Activated CD4-positive, alpha-beta memory T cell treated with anti-CD3 and anti-CD28 coated beads for 36 hours (primary cell): Measurements from ENCODE around the gene GJE1. TPM values are rescaled to one million over a fixed set of nuclear protein-coding genes. Genes with fewer than 3 reads are reported as not detected.
"Not testable (repeated sequence)": the region's sequence is repeated elsewhere in the genome, so short reads cannot be mapped to it uniquely, and the experiment has no call there.

Experiments
- CTCF ChIA-PET: fragments of 350-600 bp; sonication (Branson Sonifier 250); formaldehyde crosslinking; loops from one replicate; lab custom pipeline; 2021; ENCODE audit warnings: antibody characterized with exemption, inconsistent platforms; lab: Charles Lee
- POLR2A ChIA-PET: fragments of 350-600 bp; sonication (Branson Sonifier 250); formaldehyde crosslinking; loops from one replicate; lab custom pipeline; 2021; ENCODE audit warnings: antibody characterized with exemption; lab: Charles Lee
- DNase-seq: peaks from one replicate; pipeline ENCODE4 v3.0.0-alpha.2; 2020
- H3K27ac Mint-ChIP-seq: one replicate; pipeline ENCODE4 v1.8.0; 2021; ENCODE audit warnings: mixed read lengths
- H3K27me3 Mint-ChIP-seq: one replicate; pipeline ENCODE4 v1.8.0; 2021; ENCODE audit warnings: mixed read lengths
- H3K36me3 Mint-ChIP-seq: one replicate; pipeline ENCODE4 v1.8.0; 2021; ENCODE audit warnings: mixed read lengths
- H3K4me1 Mint-ChIP-seq: one replicate; pipeline ENCODE4 v1.8.0; 2021; ENCODE audit warnings: low read depth, mixed read lengths
- H3K4me3 Mint-ChIP-seq: one replicate; pipeline ENCODE4 v1.8.0; 2021; ENCODE audit warnings: mild to moderate bottlenecking, mixed read lengths
- H3K9me3 Mint-ChIP-seq: one replicate; pipeline ENCODE4 v1.8.0; 2021; ENCODE audit warnings: mixed read lengths
- intact Hi-C: fragments of 100-400 bp; cut with micrococcal nuclease; formaldehyde crosslinking; loops from one replicate; pipeline ENCODE4 v1.15.1; 2023
- total RNA-seq, 2 experiments: library from RNA; stranded (reverse); gene quantifications; one replicate each; pipeline ENCODE4 v1.2.3, GENCODE V29; 2021

GJE1 gene
- total RNA-seq, 2 experiments from 2014 or later = not detected

DNA sequence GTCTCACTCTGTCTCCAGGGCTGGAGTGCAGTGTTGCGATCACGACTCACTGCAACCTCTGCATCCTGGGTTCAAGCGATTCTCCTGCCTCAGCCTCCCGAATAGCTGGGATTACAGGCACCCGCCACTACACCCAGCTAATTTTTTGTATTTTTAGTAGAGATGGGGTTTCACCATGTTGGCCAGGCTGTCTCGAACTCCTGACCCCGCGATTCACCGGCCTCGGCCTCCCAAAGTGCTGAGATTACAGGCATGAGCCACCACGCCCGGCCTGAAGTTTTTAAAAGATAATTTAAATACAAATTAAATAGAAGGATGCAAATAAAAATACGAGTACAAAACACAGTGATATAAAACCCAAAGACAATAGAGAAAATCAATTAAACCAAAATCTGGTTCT is 8.8 kb downstream of the GJE1 start:
- H3K27ac Mint-ChIP-seq, H3K36me3 Mint-ChIP-seq, intact Hi-C loops, H3K4me3 Mint-ChIP-seq, H3K27me3 Mint-ChIP-seq, DNase-seq, H3K4me1 Mint-ChIP-seq, H3K9me3 Mint-ChIP-seq, POLR2A ChIA-PET: not testable (repeated sequence)
- CTCF ChIA-PET = interaction anchor here (1.5 kb wide), 1 partner anchor 14 kb away, joined by 3 read pairs; no protein-coding TSS in a partner anchor

DNA sequence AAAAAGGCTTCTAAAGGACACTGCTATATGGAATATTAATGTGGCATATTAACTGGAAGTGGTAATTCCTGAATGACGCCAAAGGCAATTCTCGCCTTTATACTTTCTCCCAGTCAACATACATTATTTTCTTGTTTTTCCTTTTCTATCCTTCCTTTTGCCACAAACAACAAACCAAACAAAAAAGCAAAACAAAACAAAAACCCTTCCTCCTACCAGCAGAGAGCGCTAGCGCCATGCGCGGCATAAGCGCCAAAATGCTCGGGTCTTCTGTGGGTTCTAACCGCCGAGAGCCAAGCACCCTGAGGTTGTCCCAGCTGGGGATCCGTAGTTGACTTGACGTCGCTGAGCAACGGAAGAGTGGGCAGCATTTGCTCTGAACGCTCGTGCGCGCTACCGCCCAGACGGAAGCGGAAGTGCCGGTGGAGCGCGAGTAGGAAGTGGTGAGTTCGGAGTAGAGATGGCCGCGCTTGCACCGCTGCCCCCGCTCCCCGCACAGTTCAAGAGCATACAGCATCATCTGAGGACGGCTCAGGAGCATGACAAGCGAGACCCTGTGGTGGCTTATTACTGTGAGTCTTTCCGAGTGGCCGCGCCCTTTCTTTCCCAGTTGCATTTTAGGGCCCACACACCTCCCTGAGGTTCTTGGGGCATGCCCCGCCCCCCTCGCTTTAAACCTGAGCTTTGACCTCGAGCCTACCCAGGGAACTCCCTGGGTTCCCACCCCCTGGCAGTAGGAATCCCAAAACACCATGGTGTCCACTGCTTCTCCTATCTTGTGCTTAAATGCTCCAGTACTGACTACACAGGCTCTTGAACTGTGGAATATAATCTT is 14.3 kb downstream of the GJE1 start, which contains the start of the genes NMBR and VTA1:
Gene NMBR, minus strand, starts transcription at position 295 of the 835 bp plus-strand sequence. CDS start 58,464 bp downstream, outside the sequence.
Gene VTA1, plus strand, starts transcription at position 436 of the 835 bp plus-strand sequence. Its CDS starts 25 bp downstream, at position 461.
- peak within 1 kb of the TSS; percentile 70 for H3K27ac Mint-ChIP-seq
- H3K4me3 Mint-ChIP-seq = peak within 1 kb of the TSS; percentile 96
- peaks cover 5% of the 10 kb centered on the region for H3K36me3 Mint-ChIP-seq
- intact Hi-C loops = loop anchor here (1.0 to 5.0 kb wide), 9 partner anchors 60 to 1305 kb away; partner anchors contain the start of genes ADAT2, ADGRG6 and PEX3
- H3K9me3 Mint-ChIP-seq = no peaks in the 10 kb centered on the region
- peak; percentile 98 for DNase-seq
- peaks cover 51% of the 10 kb centered on the region for H3K4me1 Mint-ChIP-seq
- CTCF ChIA-PET = interaction anchor here (0.6 to 3.9 kb wide), 14 partner anchors 9 to 1694 kb away, joined by 3 to 36 read pairs (median 4); no protein-coding TSS in a partner anchor
- H3K27me3 Mint-ChIP-seq = no peaks in the 10 kb centered on the region
- POLR2A ChIA-PET = interaction anchor here (0.6 to 1.7 kb wide), 4 partner anchors 9 to 240 kb away, joined by 3 to 5 read pairs (median 3); no protein-coding TSS in a partner anchor

DNA sequence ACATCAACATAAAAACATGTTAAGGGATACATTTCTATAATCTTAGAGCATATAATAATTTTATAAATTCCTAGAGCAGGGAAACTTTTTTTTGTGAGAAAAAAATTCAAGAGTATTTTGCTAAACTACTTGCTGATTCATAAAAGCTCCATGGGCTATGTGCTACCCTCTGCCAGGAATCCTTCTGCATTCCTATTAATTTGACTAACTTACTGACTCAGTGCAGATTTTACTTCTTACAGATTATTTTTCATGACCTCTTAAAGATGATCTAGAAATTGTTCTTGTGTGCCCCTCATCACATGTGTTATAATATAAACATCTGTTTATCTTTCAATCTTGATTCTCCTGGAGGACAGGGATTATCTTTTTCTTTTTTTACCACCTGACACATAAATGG is 20.0 kb downstream of the GJE1 start:
- peaks cover 6% of the 10 kb centered on the region for H3K36me3 Mint-ChIP-seq
- peaks cover 74% of the 10 kb centered on the region for H3K4me1 Mint-ChIP-seq
- no peaks in the 10 kb centered on the region for H3K27me3 Mint-ChIP-seq
- intact Hi-C loops = no loop called here
- POLR2A ChIA-PET = no interaction called here
- DNase-seq = no peak
- CTCF ChIA-PET = no interaction called here
- H3K27ac Mint-ChIP-seq = no peak overlapping the region
- H3K4me3 Mint-ChIP-seq = no peak overlapping the region
- H3K9me3 Mint-ChIP-seq = no peaks in the 10 kb centered on the region

DNA sequence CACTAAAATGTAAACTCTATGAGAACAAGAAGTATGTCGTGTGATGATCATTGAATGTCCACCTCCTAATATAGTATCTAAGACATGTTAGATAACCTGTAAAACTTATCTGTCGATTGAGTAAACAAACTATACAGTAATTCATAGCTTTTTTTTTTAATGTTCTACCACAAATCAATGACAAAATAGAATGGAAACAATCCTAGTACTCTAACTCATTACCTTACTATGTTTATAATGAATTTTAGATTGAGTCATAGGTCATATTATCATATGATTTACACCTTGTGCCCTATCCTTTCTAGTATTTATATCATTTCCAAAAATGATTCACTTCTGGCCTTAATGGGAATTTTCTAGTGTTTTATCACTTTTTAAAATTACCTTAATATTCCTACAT is 20.5 kb downstream of the GJE1 start:
- no peak for DNase-seq
- no peaks in the 10 kb centered on the region for H3K27me3 Mint-ChIP-seq
- H3K4me1 Mint-ChIP-seq = peaks cover 71% of the 10 kb centered on the region
- no peak overlapping the region for H3K27ac Mint-ChIP-seq
- H3K9me3 Mint-ChIP-seq = no peaks in the 10 kb centered on the region
- ChIA-PET CTCF (no interaction called here), POLR2A (no interaction called here)
- H3K36me3 Mint-ChIP-seq = peaks cover 6% of the 10 kb centered on the region
- H3K4me3 Mint-ChIP-seq = no peak overlapping the region
- intact Hi-C loops = no loop called here

DNA sequence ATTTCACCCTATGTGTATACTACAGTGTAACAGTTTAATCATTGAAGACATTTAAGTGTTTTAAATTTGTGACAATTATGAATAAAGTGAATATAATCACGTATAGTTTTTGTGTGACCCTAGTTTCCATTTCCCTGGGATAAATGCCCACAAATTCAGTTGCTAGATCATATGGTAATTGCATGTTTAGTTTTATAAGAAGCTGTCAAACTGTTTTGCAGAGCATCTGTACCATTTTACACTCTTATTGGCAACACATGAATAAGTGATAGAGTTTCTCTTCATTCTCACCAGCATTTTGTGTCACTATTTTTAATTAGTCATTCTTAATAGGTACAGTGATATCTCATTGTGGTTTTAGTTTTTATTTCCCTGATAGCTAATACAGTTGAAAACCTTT is 21.6 kb downstream of the GJE1 start:
- no peak overlapping the region for H3K4me3 Mint-ChIP-seq
- ChIA-PET POLR2A (no interaction called here), CTCF (interaction anchor here (2.6 to 3.8 kb wide), 2 partner anchors 15 to 51 kb away, joined by 15 to 30 read pairs; no protein-coding TSS in a partner anchor)
- intact Hi-C loops = no loop called here
- H3K4me1 Mint-ChIP-seq = peaks cover 61% of the 10 kb centered on the region
- H3K27me3 Mint-ChIP-seq = no peaks in the 10 kb centered on the region
- no peaks in the 10 kb centered on the region for H3K9me3 Mint-ChIP-seq
- H3K27ac Mint-ChIP-seq = no peak overlapping the region
- peaks cover 6% of the 10 kb centered on the region for H3K36me3 Mint-ChIP-seq
- no peak for DNase-seq

DNA sequence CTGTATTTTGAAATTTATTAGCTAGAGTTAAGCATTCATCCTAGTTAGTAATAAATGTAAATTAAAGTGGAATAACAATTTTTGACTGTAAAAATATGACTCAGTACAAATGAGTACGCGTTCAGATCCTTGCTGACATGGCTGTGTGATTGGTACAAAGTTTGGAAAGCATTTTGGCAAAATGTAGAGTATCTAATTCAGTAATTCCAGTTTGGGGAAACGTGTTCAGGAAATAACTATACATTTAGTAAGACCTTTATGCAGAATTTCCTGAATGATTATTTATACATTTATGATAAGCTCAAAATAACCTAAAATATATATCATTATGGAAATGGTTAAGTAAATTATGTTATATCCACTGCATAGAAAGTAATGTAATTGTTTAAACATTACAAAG is 22.4 kb downstream of the GJE1 start:
- Mint-ChIP-seq H3K9me3 (no peaks in the 10 kb centered on the region), H3K4me1 (peaks cover 60% of the 10 kb centered on the region), H3K27ac (no peak overlapping the region), H3K36me3 (peaks cover 8% of the 10 kb centered on the region), H3K4me3 (no peak overlapping the region), H3K27me3 (no peaks in the 10 kb centered on the region)
- DNase-seq = no peak
- intact Hi-C loops = no loop called here
- ChIA-PET POLR2A (no interaction called here), CTCF (interaction anchor here (1.0 to 3.8 kb wide), 10 partner anchors 8 to 146 kb away, joined by 3 to 36 read pairs (median 10); partner anchors contain the start of genes ADGRG6, NMBR and VTA1)

DNA sequence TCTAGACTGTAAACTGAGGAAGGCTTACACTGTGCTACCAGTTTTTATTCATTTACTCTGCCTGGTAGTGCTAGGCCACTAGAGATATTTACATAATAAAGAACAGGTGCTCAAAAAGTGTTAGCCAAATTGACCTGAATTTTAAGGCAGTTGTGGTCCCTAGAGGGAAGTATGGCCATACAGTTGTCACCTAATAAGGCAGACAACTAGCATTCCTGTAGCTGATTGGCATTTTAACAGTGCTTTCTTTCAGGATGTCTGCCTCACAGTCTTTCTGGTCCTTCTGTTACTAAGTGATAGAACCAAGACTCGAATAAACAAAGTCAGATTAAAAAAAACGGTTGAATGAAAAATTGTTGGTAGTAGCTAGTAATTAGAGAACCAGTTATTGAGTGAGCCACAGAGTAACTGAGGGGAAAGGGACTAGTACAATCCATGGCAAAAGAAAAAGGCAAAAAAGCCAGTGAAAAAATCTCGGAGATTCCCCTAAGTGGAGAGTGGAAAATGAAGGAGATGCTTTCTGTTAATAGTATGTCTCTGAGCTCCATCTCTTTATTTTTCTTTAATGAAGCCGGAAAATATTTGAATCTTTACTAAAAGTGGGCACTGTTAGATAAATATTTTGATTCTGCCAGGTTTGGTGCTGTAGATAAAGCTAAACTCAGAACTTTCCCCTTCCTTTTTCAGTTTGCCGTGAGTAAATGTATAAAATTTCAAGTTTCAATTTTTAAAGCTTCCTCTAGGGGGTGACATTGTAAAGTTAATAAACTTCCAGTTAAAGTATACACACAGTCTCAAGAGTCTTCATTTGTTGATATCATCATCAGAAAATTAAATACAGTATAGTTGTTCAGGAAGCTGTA is 23.4 kb downstream of the GJE1 start:
- DNase-seq = no peak
- intact Hi-C loops = loop anchor here (1.0 kb wide), 1 partner anchor 51 kb away; no protein-coding TSS in a partner anchor
- peaks cover 4% of the 10 kb centered on the region for H3K36me3 Mint-ChIP-seq
- H3K4me1 Mint-ChIP-seq = peaks cover 54% of the 10 kb centered on the region
- CTCF ChIA-PET = interaction anchor here (0.7 to 3.8 kb wide), 26 partner anchors 9 to 391 kb away, joined by 3 to 36 read pairs (median 4); partner anchors contain the start of genes ADGRG6, NMBR and VTA1
- POLR2A ChIA-PET = interaction anchor here (1.4 kb wide), 1 partner anchor 9 kb away, joined by 5 read pairs; the partner anchor contains the start of genes NMBR and VTA1
- no peak overlapping the region for H3K4me3 Mint-ChIP-seq
- H3K27ac Mint-ChIP-seq = no peak overlapping the region
- no peaks in the 10 kb centered on the region for H3K27me3 Mint-ChIP-seq
- H3K9me3 Mint-ChIP-seq = no peaks in the 10 kb centered on the region

DNA sequence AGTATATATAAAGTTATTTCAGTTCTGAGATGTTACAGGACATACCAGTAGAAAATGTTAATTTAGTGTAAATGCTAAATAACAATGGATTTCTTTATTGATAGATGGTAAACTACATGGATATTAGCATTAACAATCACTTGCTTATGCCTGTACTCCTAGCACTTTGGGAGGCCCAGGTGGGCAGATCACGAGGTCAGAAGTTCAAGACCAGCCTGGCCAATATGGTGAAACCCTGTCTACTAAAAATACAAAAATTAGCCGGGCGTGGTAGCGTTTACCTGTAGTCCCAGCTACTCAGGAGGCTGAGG is 24.0 kb downstream of the GJE1 start:
- peaks cover 49% of the 10 kb centered on the region for H3K4me1 Mint-ChIP-seq
- not testable (repeated sequence) for DNase-seq, H3K27ac Mint-ChIP-seq, H3K9me3 Mint-ChIP-seq, H3K36me3 Mint-ChIP-seq, H3K4me3 Mint-ChIP-seq, H3K27me3 Mint-ChIP-seq
- ChIA-PET CTCF (interaction anchor here (0.8 to 3.8 kb wide), 21 partner anchors 8 to 390 kb away, joined by 3 to 36 read pairs (median 5); partner anchors contain the start of genes ADGRG6, NMBR and VTA1), POLR2A (interaction anchor here (1.4 kb wide), 1 partner anchor 9 kb away, joined by 5 read pairs; the partner anchor contains the start of genes NMBR and VTA1)
- intact Hi-C loops = loop anchor here (1.0 kb wide), 1 partner anchor 51 kb away; no protein-coding TSS in a partner anchor

DNA sequence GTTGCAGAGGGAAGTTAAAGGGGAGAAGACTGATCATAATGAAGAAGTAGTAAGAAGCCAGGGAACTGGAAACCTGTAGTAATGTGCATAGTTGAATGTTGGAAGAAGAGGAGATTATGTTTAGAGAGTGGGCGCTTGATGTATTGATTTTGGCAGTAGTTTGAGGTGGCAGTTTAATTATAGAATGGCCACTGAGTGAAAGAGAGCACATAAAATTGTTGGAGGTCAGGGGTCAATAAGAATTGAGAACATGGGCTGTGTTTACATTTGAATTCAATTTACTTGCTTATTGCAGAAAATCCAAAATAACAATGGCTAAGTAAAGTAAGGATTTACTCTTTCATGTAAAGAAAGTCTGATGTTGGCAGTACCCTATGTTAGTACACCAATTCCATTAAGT is 30.1 kb downstream of the GJE1 start:
- Mint-ChIP-seq H3K4me1 (peaks cover 25% of the 10 kb centered on the region), H3K9me3 (no peaks in the 10 kb centered on the region), H3K27me3 (no peaks in the 10 kb centered on the region), H3K36me3 (peaks cover 8% of the 10 kb centered on the region), H3K4me3 (no peak overlapping the region), H3K27ac (no peak overlapping the region)
- POLR2A ChIA-PET = no interaction called here
- no peak for DNase-seq
- intact Hi-C loops = no loop called here
- CTCF ChIA-PET = no interaction called here

DNA sequence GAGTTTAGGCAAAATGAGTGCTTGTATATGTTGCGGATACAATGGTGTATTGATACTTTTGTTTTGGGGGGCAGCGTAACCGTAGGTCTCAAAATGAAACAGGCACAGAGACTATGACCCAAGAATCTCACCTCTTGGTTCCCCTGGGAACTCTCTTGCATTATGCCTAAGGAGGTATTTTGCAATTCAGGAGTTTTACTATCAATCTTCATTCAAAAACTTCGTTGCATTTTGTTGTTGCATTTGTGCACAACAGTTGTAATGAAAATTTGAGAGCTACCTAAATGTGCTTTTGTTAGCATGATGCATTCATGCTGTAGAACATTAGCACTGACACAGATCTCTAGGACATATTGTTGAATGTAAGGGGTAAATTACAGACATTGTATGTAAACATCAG is 32.5 kb downstream of the GJE1 start:
- Mint-ChIP-seq H3K4me3 (no peak overlapping the region), H3K27me3 (no peaks in the 10 kb centered on the region), H3K27ac (no peak overlapping the region), H3K36me3 (peaks cover 10% of the 10 kb centered on the region), H3K4me1 (peaks cover 18% of the 10 kb centered on the region), H3K9me3 (no peaks in the 10 kb centered on the region)
- intact Hi-C loops = no loop called here
- ChIA-PET POLR2A (no interaction called here), CTCF (interaction anchor here (2.0 to 2.3 kb wide), 2 partner anchors 9 to 10 kb away, joined by 5 to 16 read pairs; no protein-coding TSS in a partner anchor)
- no peak for DNase-seq

DNA sequence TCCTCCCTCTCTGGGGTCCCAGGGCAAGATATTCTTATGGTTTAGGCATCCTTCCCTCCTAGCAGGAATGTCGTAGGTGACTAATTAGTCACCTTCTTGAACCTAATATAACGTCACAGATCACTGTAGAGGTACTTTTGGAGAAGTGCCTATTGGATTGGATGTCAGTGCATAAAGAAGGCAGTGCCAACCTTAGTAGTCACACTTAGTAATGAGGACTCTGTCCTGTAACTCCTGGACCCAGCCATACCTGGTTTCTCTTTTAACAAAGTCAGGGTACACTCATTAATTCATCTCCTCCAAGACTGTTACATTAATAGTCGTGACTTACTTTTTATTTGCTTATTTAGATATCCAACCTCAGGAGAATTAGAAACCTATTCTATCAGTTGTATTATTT is 34.3 kb downstream of the GJE1 start:
- no peaks in the 10 kb centered on the region for H3K9me3 Mint-ChIP-seq
- H3K27ac Mint-ChIP-seq = no peak overlapping the region
- no peak overlapping the region for H3K4me3 Mint-ChIP-seq
- ChIA-PET CTCF (interaction anchor here (1.0 to 4.0 kb wide), 2 partner anchors 11 to 21 kb away, joined by 3 to 30 read pairs; no protein-coding TSS in a partner anchor), POLR2A (no interaction called here)
- peaks cover 13% of the 10 kb centered on the region for H3K4me1 Mint-ChIP-seq
- no peak for DNase-seq
- intact Hi-C loops = no loop called here
- H3K36me3 Mint-ChIP-seq = peaks cover 15% of the 10 kb centered on the region
- H3K27me3 Mint-ChIP-seq = no peaks in the 10 kb centered on the region
